Activated CD8-positive, alpha-beta memory T cell treated with anti-CD3 and anti-CD28 coated beads for 4 hours (primary cell): Measurements from ENCODE around the gene SIPA1.
"Not testable (repeated sequence)": the region's sequence is repeated elsewhere in the genome, so short reads cannot be mapped to it uniquely, and the experiment has no call there.

Experiments used
- DNase-seq, 2 donors: peaks; one replicate each; pipeline ENCODE4 v3.0.0-alpha.2; 2020; ENCODE audit warnings: low read depth in 2 of 2

The SIPA1 gene

GRCh38 chr11:65658174-65659021 is 20.5 kb downstream of the SIPA1 start:
- DNase-seq, result no peak

DNA sequence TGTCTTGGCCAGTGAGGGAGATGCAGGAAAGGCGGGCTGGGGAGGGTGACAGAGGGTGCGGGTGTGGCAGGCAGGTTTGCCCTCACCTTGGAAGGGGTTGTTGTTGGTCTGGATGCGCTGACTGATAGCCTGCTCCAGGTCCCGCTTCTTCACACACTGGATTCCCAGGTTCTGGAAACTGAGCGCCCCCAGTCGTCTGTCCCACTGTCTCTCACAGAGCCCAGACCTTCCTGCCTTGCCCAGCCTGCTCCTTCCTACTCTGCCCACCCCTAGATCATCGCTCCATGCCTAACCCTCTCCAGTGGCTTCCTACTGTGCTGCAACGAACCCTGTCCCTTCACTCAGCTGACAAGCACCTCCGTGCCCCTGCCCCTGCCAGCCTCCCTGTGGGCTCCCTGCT is 22.1 kb downstream of the SIPA1 start:
- no peak for DNase-seq

DNA sequence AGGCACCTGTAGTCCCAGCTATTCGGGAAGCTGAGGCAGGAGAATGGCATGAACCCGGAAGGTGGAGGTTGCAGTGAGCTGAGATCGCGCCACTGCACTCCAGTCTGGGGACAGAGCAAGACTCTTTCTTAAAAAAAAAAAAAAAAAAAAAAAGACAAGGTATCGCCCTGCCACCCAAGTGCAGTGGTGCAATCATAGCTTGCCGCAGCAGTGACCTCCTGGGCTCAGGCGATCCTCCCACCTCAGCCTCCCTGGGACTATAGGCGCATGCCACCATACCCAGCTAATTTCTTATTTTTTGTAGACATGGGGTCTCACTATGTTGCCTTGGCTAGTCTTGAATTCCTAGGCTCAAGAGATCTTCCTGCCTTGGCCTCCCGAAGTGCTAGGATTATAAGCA is 23.0 kb downstream of the SIPA1 start:
- DNase-seq, result not testable (repeated sequence)

DNA sequence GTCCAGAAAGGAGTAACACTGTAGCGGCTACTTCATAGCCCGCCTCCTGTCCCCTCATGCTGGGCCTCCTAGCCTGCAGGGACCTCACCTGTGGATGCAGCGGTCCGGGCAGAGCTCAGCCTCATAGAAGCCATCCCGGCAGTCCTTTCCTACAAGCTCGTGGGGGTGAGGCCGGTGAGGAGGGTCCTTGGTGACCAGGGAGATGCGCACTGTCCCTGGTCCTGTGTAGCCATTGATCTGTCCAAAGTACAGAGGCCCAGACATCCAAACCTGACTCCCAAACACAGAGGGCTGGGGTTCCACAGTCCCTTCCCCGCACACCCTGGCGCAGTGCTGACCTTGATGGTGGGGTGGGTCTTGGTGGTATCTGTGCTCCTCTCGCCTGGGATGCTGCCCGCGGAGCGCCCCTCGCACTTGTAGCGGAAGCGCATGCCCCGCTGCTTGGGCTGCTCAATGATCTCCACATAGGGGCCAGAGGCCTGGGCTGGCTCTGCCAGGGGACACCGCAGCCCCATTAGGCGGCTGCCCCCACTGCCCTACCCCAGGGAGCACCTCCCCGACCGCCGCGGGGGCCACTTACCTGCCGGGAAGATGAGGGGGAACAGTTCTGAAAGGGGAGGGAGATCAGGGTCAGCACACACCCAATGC is 23.8 kb downstream of the SIPA1 start:
- no peak for DNase-seq

GRCh38 chr11:65662247-65662798 is 24.4 kb downstream of the SIPA1 start:
- DNase-seq, result no peak

DNA sequence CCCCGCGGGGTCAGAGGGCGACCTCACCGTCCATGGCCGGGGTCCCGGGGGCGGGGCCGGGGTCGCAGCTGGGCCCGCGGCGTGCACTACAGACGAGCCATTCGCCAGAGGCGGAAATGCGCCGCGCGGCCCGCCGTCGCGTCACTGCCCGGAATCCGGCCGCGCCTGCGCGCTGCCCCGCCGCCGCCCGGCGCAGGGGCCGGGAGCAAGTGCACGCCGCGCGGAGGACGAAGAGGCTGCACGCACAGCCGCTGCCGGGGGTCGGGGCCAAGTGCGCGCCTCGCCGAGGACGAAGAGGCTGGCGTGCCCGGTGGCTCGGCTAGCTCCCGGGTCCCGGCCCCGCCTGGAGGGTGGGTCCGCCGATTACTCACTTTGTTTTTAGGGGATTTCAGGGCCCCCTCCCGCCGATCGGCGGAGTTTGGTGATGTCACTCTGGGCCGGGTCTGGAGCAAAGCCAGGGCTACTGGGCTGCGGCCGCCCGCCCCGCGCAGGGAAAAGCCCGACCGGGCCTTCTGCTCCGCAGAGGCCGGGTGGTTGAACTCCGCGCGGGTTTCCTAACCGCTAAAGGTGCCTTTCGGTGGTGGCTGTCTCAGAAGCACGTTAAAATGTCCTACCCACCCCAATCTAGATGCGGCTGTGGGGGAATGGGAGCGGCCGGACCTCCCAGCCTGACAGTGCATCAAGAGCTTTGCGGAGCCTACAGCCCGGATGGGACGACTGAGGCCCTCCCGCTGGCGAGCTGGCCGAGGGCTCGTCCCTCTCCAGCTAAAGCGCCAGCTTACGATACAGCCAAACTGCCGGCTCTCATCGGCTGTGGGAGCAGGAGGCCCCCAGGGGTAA is 25.1 kb downstream of the SIPA1 start, which contains the start of gene RELA:
TSS of gene RELA (minus strand) at position 118 of the 840 bp plus-strand sequence. CDS start at position 34, 84 bp downstream.
- DNase-seq, result peak; percentile 78 to 81

DNA sequence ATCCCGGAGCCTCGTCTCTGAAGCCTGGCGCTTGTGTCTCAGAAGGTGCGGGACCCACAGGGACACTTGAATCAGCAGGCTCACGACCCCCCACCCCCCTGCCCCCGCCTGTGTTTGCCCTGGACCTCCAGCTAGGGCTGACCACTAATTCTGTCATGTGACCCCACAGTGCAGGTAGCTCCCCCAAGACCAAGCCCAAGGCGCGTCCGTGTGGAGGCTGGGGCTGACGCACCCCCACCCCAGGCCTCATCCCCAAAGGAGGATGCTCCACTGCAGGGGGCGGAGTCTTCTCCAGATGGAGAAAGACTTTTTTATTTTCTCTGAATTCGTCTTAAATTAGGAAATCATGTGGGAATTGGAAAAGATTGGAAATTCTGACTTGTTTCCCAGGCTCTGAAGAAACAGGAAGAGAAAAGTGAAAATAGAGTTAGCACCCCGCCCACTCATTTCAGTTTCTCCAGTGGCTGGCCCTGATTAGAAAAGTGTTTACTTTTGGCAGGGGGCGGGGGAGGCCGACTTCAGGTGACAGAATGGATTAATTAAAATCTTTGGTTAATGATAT is 25.8 kb downstream of the SIPA1 start:
- peak; percentile 25 to 30 for DNase-seq

DNA sequence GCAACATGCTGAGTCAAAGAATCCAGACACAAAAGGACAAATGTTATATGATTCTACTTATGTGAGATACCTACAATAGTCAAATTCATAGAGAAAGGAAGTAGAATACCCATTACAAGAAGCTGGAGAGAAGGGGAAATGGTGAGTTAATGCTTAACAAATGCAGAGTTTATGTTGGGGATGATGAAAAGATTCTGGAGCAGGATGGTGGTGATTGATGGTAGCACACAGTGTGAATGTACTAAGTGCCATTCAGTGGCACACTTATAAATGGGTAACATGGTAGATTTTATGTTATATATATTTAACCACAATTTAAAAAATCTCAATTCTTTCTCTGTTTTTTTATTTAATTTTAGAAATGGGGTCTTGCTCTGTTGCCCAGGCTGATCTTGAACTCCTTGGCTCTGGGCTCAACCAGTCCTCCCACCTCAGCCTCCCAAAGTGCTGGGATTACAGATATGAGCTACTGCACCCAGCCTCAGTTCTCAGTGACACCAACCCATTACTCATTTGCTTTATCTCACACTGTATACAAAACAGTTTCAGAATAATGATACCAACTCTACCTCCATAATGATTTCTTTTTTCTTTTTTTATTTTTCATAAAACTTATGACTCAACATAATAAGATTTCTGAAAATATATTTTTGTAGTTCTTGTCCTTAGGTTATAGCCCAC is 34.4 kb downstream of the SIPA1 start:
- no peak for DNase-seq

GRCh38 chr11:65672982-65673381 is 35.1 kb downstream of the SIPA1 start:
- no peak for DNase-seq

DNA sequence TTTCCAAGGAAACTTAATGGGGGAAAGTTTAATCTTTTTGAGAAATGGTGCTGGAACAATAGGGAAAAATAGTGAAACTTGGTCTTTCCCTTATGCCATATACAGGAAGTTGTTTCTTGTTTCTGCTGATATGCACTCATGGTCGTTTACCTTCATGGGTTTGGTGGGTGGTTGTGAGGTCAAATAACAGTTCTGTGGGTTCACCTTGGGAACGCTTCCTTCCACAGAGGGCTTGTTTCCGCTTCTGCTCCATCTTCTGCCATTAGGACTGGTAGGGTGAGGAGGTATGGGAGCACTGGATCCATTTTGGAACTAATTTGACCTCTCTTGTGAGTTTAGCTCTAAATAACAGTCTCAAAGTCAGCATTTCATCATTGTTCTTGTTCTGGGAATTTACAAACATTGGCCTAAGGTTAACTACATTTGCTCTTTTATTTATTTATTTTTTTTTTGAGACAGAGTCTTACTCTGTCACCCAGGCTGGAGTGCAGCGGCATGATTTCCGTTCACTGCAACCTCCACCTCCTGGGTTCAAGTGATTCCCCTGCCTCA is 42.4 kb downstream of the SIPA1 start:
- DNase-seq, result no peak

DNA sequence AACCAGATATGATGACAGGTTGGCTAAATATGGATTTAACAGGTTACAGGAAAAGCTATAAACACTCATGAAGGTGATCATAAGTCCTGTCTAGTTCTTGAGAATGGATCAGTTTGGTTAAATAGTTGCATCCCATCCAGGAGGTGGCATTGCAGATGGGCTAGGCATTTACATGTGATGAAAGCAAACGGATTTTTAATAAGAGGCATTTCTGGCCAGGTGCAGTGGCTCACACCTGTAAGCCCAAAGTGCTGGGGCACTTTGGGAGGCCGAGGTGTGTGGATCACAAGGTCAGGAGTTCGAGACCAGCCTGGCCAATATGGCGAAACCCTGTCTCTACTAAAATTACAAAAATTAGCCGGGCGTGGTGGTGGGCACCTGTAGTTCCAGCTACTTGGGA is 45.6 kb downstream of the SIPA1 start:
- DNase-seq, result not testable (repeated sequence)

- no peak for DNase-seq
These were observed 48.1 kb downstream of the SIPA1 start for GRCh38 chr11:65685981-65686380.

DNA sequence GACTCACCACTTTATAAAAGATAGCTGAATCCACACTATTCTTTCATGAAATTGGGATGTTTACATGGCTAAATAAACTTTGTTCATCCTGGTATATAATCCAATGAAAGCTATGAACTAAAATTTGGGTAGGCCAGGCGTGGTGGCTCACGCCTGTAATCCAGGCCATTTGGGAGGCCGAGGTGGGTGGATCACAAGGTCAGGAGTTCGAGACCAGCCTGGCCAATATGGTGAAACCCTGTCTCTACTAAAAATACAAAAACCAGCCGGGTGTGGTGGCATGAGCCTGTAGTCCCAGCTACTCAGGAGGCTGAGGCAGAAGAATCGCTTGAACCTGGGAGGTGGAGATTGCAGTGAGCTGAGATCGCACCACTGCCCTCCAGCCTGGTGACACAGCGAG is 53.9 kb downstream of the SIPA1 start:
- DNase-seq, result not testable (repeated sequence)

GRCh38 chr11:65692367-65692766 is 54.5 kb downstream of the SIPA1 start:
- DNase-seq, result no peak

GRCh38 chr11:65695459-65696241 is 57.7 kb downstream of the SIPA1 start:
- DNase-seq, result no peak

DNA sequence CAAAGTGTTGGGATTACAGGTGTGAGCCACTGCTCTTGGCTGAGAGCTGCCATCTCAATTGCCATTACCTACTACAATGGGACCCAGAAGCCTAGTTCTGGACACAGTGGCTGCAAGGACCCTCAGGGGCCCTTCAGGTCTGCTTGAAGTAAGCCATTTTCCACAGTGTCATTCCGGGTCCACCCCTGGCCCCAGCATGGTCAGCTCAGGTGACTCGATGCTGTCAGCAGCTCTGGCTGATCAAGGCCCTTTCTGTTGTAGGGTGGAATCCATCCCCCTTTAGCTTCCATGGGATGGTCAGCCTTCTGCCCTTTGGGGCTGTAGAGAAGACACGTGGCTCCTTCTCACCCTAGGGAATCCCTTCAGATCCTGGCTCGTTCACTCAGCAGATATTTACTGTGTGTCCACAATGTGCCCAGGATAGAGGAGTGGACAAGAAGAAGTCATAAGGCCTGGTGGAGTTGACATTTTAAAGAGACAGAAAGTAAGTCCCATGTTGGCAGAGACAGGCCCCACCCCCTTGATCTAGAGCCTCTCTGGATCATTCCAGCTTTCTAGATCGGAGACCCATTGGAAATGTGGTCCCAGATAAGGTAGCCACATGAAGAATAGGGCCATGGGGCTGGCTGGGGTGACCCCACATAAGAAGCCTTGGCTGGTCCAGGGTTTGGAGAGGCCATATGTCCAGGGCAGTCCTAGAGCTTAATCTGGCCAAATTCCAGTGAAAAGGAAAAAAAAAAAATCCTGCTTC is 59.1 kb downstream of the SIPA1 start:
- no peak for DNase-seq

DNA sequence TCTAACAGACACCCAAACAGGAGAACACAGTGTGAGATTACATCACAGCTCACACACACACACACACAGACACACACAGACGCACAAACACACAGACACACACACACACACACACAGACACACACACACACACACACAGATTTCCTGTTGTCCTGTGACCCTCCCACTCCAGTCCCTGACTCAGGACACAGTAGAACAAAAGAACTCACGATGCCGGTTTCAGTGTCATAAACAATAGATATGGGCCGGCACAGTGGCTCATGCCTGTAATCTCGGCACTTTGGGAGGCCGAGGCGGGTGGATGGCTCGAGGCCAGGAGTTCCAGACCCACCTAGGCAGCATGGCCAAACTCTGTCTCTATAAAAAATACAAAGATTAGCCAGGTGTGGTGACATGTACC is 60.3 kb downstream of the SIPA1 start:
- DNase-seq, result no peak

DNA sequence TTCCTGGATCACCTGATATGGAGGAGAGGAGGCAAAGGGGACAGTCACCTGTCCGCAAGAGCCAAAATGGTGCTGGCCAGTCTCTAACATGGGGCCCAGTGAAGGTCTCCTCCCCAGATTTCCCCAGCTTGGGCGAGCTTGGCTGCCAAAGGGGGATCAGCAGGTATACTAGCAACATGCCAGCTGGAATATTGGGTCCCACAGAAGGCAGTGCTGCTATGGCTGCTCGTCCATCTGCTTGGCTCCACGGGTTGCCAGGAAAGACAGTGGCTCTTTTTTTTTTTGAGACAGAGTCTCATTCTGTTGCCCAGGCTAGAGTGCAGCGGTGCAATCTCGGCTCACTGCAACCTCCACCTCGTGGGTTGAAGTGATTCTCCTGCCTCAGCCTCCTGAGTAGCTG is 61.4 kb downstream of the SIPA1 start:
- DNase-seq, result no peak

DNA sequence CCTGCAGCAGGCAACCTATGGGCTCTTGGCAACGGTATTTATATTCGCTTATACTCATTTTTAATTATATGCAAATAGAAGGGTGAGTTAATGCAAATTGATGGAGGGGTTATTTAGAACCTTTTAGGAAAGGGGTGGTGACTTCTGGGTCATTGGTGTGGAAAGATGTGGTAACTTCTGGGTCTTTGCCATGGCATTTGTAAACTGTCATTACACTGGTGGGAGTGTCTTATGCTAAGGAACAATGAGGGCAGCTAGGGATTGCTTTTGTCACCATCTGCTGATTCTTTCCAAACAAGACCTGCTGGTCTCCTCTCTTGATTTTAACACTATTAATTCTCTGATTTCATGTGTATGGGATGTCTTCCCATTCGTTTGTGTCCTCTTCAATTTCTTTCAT is 62.5 kb downstream of the SIPA1 start:
- DNase-seq, result no peak
